CD14-positive monocyte (primary cell): Measurements from ENCODE around the gene ATG9B. TPM values are rescaled to one million over a fixed set of nuclear protein-coding genes. Genes with fewer than 3 reads are reported as not detected.

ENCODE experiments used
- DNase-seq, 3 donors: peaks; one replicate each; pipeline ENCODE4 v3.0.0-alpha.2; 2011 to 2022
- H2AFZ ChIP-seq: 2 replicates; pipeline ENCODE4 v1.6.0; 2012; ENCODE audit warnings: mild to moderate bottlenecking, low read depth, low read length, inconsistent platforms; ENCODE audit not compliant: insufficient read depth, poor library complexity, severe bottlenecking
- H3K27ac ChIP-seq, 2 donors: 1 replicate in 1 of 2; 2 replicates in 1 of 2; pipeline ENCODE4 v1.5.1; 2012 to 2013; ENCODE audit warnings: low read length in 2 of 2, control low read depth in 1 of 2, inconsistent platforms in 1 of 2, low read depth in 1 of 2, mild to moderate bottlenecking in 1 of 2
- H3K27me3 ChIP-seq, 2 donors: one replicate each; pipeline versions ENCODE4 v1.6.0 to v1.6.1; 2011 to 2013; ENCODE audit warnings: low read length in 2 of 2; ENCODE audit not compliant: control insufficient read depth in 2 of 2, insufficient read depth in 2 of 2
- H3K36me3 ChIP-seq, 2 donors: replicated peaks in 1 of 2; 1 replicate in 1 of 2; 2 replicates in 1 of 2; pipeline versions ENCODE4 v1.5.1 to v1.6.1; 2012 to 2013; ENCODE audit warnings: low read length in 2 of 2, control low read depth in 1 of 2, inconsistent platforms in 1 of 2, mild to moderate bottlenecking in 1 of 2; ENCODE audit not compliant: insufficient read depth in 2 of 2, control insufficient read depth in 1 of 2
- H3K4me1 ChIP-seq, 2 donors: 1 replicate in 1 of 2; 2 replicates in 1 of 2; pipeline versions ENCODE4 v1.5.1 to v1.6.1; 2012 to 2013; ENCODE audit warnings: low read length in 2 of 2, control low read depth in 1 of 2, inconsistent platforms in 1 of 2, mild to moderate bottlenecking in 1 of 2, moderate library complexity in 1 of 2; ENCODE audit not compliant: insufficient read depth in 2 of 2, control insufficient read depth in 1 of 2
- H3K4me2 ChIP-seq: replicated peaks from 2 replicates; pipeline ENCODE3; 2012; ENCODE audit warnings: low read length, moderate library complexity, mild to moderate bottlenecking; ENCODE audit not compliant: poor library complexity, severe bottlenecking; ENCODE audit errors: extremely low read depth
- H3K4me3 ChIP-seq, 3 experiments: fragments of 200-600 bp in 1 of 3; sonication (generic) in 1 of 3; replicated peaks in 1 of 3; 1 replicate in 2 of 3; 2 replicates in 1 of 3; pipeline ENCODE4 v1.5.1; 2011 to 2013; ENCODE audit warnings: low read length in 3 of 3, mild to moderate bottlenecking in 3 of 3, control low read depth in 2 of 3, low read depth in 2 of 3, inconsistent platforms in 1 of 3, moderate library complexity in 1 of 3
- H3K79me2 ChIP-seq: 2 replicates; pipeline ENCODE4 v1.6.0; 2012; ENCODE audit warnings: mild to moderate bottlenecking, control low read depth, inconsistent platforms, low read length, moderate library complexity; ENCODE audit not compliant: insufficient read depth
- H3K9ac ChIP-seq: 2 replicates; pipeline ENCODE4 v1.6.0; 2017; ENCODE audit warnings: low read length, mild to moderate bottlenecking; ENCODE audit not compliant: insufficient read depth, poor library complexity, severe bottlenecking
- H3K9me3 ChIP-seq, 2 donors: replicated peaks in 1 of 2; 1 replicate in 1 of 2; 2 replicates in 1 of 2; pipeline versions ENCODE4 v1.5.1 to v1.6.1; 2012 to 2013; ENCODE audit warnings: low read length in 2 of 2, control low read depth in 1 of 2; ENCODE audit not compliant: control insufficient read depth in 1 of 2, insufficient read depth in 1 of 2
- H4K20me1 ChIP-seq: 2 replicates; pipeline ENCODE4 v1.6.0; 2012; ENCODE audit warnings: mild to moderate bottlenecking, low read length, control low read depth, moderate library complexity; ENCODE audit not compliant: insufficient read depth
- H3K27ac Mint-ChIP-seq, 7 donors: one replicate each; pipeline ENCODE4 v1.8.0; 2020; ENCODE audit warnings: mild to moderate bottlenecking in 7 of 7, mixed read lengths in 7 of 7, moderate library complexity in 6 of 7, inconsistent platforms in 2 of 7
- H3K27me3 Mint-ChIP-seq, 3 donors: one replicate each; pipeline ENCODE4 v1.8.0; 2021 to 2022; ENCODE audit warnings: low read depth in 3 of 3, mild to moderate bottlenecking in 3 of 3, mixed read lengths in 3 of 3, moderate library complexity in 3 of 3, inconsistent platforms in 1 of 3
- H3K36me3 Mint-ChIP-seq, 2 donors: one replicate each; pipeline ENCODE4 v1.8.0; 2020; ENCODE audit warnings: mixed read lengths in 2 of 2, inconsistent platforms in 1 of 2, mild to moderate bottlenecking in 1 of 2
- H3K4me1 Mint-ChIP-seq: one replicate; pipeline ENCODE4 v1.8.0; 2020; ENCODE audit warnings: mild to moderate bottlenecking, mixed read lengths
- H3K4me3 Mint-ChIP-seq, 2 donors: one replicate each; pipeline ENCODE4 v1.8.0; 2020; ENCODE audit warnings: mild to moderate bottlenecking in 2 of 2, mixed read lengths in 2 of 2, moderate library complexity in 1 of 2
- H3K9me3 Mint-ChIP-seq, 7 donors: one replicate each; pipeline ENCODE4 v1.8.0; 2020 to 2022; ENCODE audit warnings: mixed read lengths in 7 of 7, mild to moderate bottlenecking in 6 of 7, moderate library complexity in 6 of 7, inconsistent platforms in 2 of 7
- WGBS: methylation state at CpG from one replicate; pipeline ENCODE4 v1.1.5; 2013; ENCODE audit warnings: missing lambda C conversion rate; ENCODE audit not compliant: insufficient coverage; 5-methylcytosine and 5-hydroxymethylcytosine counted together
- intact Hi-C, 2 donors: fragments of 100-400 bp; cut with micrococcal nuclease; formaldehyde crosslinking; loops; one replicate each; pipeline versions ENCODE4 v1.15.0 to v1.15.1; 2023
- polyA plus RNA-seq, 3 donors: library from polyadenylated mRNA; depleted of rRNA in 1 of 3; unstranded in 2 of 3; stranded (reverse) in 1 of 3; fragments of 300-500 nt in 2 of 3; fragments of >200 nt in 1 of 3; fragmentation: Illumina TruSeq in 2 of 3; gene quantifications; 1 replicate in 2 of 3; 2 replicates in 1 of 3; pipeline ENCODE4 v1.2.3, GENCODE V29; 2012 to 2021
- TF ChIP-seq, protein P1 (sequence below): fragments of 200-600 bp; IDR thresholded peaks from one replicate; pipeline ENCODE4 v1.8.0; 2022; ENCODE audit warnings: antibody characterized with exemption, mild to moderate bottlenecking

Gene ATG9B
- polyA plus RNA-seq, 3 donors: 0.21 to 0.30 TPM; not detected in 1

DNA sequence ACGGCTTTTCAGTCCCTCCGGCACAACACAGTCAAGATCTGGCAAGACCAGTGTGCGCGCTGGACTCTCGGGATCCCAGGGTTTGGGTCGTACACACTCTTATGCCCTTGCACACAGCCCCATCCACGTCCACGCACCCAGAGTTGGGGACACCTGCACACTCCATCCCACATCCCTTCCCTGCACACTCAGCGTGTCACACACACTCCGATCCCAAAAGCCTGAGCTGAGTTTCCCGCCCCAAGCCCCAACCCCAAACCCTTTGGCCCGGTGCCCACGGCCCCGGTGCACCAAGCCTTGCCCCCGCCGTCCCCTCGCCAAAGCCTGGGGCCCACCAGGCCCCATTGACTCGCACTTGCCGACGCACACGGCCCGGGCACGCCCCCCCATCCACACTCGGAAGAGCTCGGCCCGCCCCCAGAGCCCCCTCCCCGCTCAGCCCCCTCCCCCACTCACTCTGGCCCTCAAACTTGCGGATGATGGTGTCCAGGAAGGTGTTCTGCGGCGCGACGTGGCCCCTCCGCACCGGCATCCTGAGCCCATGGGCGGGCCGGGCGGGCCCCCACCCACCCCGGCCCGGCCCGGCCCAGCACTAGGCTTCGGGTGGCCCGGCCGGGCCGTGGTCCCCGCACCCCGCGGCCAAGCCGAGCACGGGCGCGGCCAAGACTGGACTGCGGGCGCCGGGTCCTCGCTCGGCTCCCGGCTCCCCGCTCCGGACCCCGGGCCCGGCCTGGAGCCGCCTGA, 46.7 kb downstream of the ATG9B start:
- Histone ChIP-seq H3K9me3 (peaks cover 0 to 31% of the 10 kb centered on the region in 2 donors), H3K4me1 (peaks cover 3 to 7% of the 10 kb centered on the region in 2 donors), H4K20me1 (no peaks in the 10 kb centered on the region), H2AFZ (no peak overlapping the region), H3K27ac (no peak overlapping the region), H3K4me3 (no peak overlapping the region), H3K4me2 (no peak overlapping the region), H3K79me2 (no peaks in the 10 kb centered on the region), H3K36me3 (no peaks in the 10 kb centered on the region), H3K27me3 (peaks cover 48 to 83% of the 10 kb centered on the region in 2 donors), H3K9ac (no peak overlapping the region)
- peak overlapping the region in 1 of 2 donors; percentile 85 for H3K4me3 Mint-ChIP-seq
- H3K4me1 Mint-ChIP-seq: peaks cover 18% of the 10 kb centered on the region
- peaks cover 0 to 23% (median 8%) of the 10 kb centered on the region in 7 donors for H3K9me3 Mint-ChIP-seq
- intact Hi-C loops: no loop called here
- peaks cover 0 to 7% of the 10 kb centered on the region in 2 donors for H3K36me3 Mint-ChIP-seq
- H3K27ac Mint-ChIP-seq: no peak overlapping the region
- TF ChIP-seq, protein P1, sequence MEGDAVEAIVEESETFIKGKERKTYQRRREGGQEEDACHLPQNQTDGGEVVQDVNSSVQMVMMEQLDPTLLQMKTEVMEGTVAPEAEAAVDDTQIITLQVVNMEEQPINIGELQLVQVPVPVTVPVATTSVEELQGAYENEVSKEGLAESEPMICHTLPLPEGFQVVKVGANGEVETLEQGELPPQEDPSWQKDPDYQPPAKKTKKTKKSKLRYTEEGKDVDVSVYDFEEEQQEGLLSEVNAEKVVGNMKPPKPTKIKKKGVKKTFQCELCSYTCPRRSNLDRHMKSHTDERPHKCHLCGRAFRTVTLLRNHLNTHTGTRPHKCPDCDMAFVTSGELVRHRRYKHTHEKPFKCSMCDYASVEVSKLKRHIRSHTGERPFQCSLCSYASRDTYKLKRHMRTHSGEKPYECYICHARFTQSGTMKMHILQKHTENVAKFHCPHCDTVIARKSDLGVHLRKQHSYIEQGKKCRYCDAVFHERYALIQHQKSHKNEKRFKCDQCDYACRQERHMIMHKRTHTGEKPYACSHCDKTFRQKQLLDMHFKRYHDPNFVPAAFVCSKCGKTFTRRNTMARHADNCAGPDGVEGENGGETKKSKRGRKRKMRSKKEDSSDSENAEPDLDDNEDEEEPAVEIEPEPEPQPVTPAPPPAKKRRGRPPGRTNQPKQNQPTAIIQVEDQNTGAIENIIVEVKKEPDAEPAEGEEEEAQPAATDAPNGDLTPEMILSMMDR: no peak
- 5% methylated on average over 52 of the region's 62 CpGs for WGBS
- H3K27me3 Mint-ChIP-seq: peaks cover 79 to 94% (median 86%) of the 10 kb centered on the region in 3 donors
- DNase-seq: no peak

- Mint-ChIP-seq H3K27ac (no peak overlapping the region), H3K36me3 (peaks cover 0 to 7% of the 10 kb centered on the region in 2 donors), H3K4me1 (peaks cover 18% of the 10 kb centered on the region), H3K27me3 (peaks cover 79 to 89% (median 80%) of the 10 kb centered on the region in 3 donors), H3K4me3 (peak overlapping the region in 1 of 2 donors; percentile 85), H3K9me3 (peaks cover 0 to 23% (median 8%) of the 10 kb centered on the region in 7 donors)
- Histone ChIP-seq H3K4me3 (no peak overlapping the region), H3K79me2 (no peaks in the 10 kb centered on the region), H4K20me1 (no peaks in the 10 kb centered on the region), H3K27ac (no peak overlapping the region), H3K9me3 (peaks cover 0 to 31% of the 10 kb centered on the region in 2 donors), H3K36me3 (no peaks in the 10 kb centered on the region), H3K9ac (no peak overlapping the region), H3K4me1 (peaks cover 3 to 7% of the 10 kb centered on the region in 2 donors), H3K4me2 (no peak overlapping the region), H3K27me3 (peaks cover 44 to 79% of the 10 kb centered on the region in 2 donors), H2AFZ (no peak overlapping the region)
- TF ChIP-seq, protein P1: no peak
- WGBS: 27% methylated on average over 9 of the region's 13 CpGs
- intact Hi-C loops: no loop called here
- DNase-seq: no peak
Observed at GRCh38 chr7:150976529-150977381, 47.5 kb downstream of the ATG9B start.
